NCI-H1417 treated with DMSO at 0.1 percent for 48 hours (cell line): ENCODE results near the gene PLIN3.
A peak's percentile ranks its signal among the peaks of the same experiment; 100 is the strongest.
"Not testable (repeated sequence)": the region's sequence is repeated elsewhere in the genome, so short reads cannot be mapped to it uniquely, and the experiment has no call there.

ENCODE experiments used
- DNase-seq: peaks from one replicate; lab custom pipeline; 2025; lab: John Stamatoyannopoulos, UW

PLIN3 gene

GRCh38 chr19:4891066-4891465 lies 23.6 kb upstream of the PLIN3 start:
- no peak for DNase-seq

DNA sequence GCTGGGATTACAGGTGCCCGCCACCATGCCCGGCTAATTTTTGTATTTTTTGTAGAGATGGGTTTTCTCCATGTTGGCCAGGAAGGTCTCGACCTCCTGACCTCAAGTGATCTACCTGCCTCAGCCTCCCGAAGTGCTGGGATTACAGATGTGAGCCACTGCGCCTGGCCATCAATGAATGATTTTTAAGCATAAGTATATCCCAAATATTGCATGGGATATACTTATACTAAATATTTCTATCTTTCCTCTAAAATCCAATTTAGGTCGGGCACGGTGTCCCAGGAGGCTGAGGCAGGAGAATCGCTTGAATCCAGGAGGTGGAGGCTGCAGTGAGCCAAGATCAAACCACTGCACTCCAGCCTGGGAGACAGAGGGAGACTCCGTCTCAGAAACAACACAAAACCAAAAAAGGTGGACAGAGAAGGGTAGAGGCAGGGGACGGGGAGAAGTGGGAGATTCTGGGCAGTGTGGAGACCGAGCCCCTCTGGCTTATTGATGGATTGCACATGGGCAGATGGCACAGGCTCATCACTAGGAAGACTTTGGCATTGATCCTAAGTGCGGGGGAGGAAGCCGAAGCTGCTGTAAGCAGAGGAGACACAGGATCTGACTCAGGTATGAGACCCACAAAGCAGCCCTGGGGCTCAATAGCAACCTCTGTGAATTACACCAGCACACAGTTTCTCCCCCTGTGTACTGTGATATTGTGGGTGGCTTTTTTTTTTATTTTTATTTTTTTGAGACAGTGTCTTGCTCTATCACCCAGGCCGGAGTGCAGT lies 21.8 kb upstream of the PLIN3 start:
- DNase-seq, result no peak

DNA sequence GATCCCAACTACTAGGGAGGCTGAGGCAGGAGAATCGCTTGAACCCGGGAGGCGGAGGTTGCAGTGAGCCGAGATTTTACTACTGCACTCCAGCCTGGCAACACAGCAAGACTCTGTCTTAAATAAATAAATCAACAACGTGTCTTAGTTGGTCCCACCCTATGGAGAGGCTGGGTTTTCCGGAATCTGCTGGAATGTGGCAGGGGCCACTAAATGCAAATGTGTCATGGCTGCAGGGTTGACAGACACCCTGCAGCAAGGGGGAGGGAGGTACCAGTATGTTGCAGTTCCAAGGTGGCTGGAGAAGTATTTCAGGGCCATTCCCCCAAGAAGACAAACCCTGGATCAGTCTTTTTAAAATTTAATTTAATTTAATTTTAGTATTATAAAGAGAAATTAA lies 20.3 kb upstream of the PLIN3 start:
- not testable (repeated sequence) for DNase-seq

DNA sequence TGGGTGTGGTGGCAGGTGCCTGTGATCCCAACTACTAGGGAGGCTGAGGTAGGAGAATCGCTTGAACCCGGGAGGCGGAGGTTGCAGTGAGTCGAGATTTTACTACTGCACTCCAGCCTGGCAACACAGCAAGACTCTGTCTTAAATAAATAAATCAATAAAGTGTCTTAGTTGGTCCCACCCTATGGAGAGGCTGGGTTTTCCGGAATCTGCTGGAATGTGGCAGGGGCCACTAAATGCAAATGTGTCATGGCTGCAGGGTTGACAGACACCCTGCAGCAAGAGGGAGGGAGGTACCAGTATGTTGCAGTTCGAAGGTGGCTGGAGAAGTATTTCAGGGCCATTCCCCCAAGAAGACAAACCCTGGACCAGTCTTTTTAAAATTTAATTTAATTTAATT lies 17.5 kb upstream of the PLIN3 start:
- not testable (repeated sequence) for DNase-seq

- not testable (repeated sequence) for DNase-seq
These were observed 15.4 kb upstream of the PLIN3 start for GRCh38 chr19:4882874-4883273.

GRCh38 chr19:4879041-4879440 lies 11.6 kb upstream of the PLIN3 start:
- no peak for DNase-seq

- DNase-seq, result no peak
These were observed 11.1 kb upstream of the PLIN3 start for GRCh38 chr19:4878491-4878968.

DNA sequence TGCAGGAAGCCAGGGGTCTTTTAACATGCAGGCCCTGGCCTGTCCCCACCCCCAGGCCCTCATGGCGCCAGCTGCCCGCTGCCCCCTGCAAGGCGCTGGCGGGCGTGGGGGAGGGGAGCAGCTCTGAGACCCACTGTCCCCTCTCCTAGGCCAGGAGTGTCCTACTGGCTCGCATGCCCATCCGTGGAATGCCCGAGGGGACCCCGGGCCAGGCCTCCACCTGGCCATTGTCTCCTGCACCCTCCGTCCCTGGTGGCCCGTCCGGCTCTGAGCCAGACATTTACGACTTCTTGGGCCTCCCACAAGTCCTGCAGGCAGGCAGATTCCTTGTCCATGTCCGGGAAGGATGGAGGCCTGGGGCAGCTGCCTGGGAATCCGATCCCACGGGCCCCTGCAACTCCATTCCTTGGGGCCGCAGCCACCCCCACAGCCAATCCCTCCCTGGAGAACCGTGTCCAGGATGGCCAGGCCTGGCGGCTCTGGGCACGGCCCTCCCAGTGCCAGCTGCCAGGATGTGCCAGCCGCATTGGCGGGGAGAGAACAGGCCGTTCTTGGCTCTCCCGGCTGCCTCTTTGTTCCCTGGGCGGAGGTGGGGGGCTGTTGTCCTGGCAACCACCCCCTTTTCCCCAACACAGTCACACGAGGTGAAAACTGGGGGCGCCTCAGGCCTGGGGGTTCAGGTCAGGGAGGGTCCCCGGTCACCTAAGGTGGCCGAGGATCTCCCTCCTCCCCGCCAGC lies 10.5 kb upstream of the PLIN3 start:
- no peak for DNase-seq

DNA sequence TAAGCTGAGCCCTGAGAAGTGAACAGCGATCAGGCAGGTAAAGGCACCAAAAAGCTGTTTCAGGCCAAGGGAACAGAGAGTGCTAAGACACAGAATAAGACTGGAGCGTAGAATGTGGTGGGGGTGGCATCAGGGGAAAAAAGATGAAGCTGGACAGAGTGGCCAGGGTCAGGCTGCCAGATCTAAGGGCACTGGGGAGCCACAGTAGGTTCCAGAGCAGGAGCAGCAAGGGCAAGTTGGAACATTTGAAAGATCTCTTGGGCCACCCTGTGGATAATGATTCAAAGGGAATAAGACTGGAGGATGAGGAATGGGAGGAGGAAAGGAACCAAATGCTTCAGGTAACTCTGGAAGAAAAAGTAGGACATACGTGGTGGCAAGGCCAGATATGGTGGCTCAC lies 6.5 kb upstream of the PLIN3 start:
- DNase-seq, result no peak

DNA sequence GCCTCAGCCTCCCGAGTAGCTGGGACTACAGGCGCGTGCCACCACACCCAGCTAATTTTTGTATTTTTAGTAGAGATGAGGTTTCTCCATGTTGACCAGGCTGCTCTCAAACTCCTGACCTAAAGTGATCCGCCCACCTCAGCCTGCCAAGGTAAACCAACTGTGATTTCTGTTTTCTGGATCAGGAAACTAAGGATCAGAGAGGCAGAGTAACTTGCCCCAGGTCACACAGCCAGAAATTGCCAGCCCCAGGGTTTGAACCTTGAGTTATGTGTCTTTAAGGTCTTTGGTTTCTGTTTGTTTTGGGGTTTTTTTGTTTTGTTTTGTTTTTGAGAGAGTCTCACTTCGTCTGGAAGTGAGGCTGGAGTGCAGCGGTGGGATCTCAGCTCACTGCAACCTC lies 4.2 kb upstream of the PLIN3 start:
- DNase-seq, result no peak

- no peak for DNase-seq
These were observed 2.7 kb upstream of the PLIN3 start for GRCh38 chr19:4870025-4870700.

DNA sequence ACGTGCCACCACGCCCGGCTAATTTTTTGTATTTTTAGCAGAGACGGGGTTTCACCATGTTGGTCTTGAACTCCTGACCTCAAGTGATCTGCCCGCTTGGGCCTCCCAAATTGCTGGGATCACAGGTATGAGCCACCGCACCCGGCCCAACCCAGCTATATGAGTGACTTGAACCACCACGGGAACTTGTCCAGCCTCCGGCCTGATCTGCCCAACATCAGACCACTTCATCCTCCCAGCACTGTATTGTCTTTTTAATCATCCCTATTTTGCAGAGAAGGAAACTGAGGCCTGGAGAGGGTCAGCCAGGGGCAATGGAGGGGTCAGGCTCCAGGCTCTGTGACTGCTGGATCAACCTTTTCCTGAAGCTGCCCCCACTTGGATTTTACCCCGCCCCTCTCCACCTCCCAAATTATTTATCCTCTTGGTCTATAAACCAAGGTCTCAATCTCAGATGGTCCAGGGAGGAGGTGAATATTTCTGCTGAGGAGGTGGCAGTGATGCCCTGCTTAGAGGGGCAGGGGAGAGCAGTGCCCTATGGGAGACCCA lies 893 bp upstream of the PLIN3 start:
- DNase-seq, result no peak

GRCh38 chr19:4866595-4867424 lies 657 bp downstream of the PLIN3 start:
- no peak for DNase-seq

DNA sequence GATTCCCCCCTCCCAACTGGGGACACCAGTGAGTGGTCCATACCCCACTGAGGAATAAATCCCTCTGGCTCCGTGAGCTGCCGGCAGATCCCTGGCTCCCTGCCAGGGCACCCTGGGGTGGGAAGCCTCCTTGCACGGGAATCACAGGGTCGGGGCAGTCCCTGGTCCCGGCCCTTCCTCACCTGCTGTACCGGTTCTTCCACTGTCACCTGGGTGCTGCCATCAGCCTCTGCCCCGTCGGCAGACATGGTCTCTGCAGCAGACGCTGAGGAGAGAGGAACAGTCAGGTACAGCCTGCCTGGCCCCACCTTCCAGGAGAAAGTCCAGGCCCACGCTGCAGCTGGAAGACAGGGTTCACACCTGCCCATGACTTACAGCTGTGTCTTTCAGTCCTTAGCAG lies 6.3 kb downstream of the PLIN3 start:
- DNase-seq, result peak; percentile 53

DNA sequence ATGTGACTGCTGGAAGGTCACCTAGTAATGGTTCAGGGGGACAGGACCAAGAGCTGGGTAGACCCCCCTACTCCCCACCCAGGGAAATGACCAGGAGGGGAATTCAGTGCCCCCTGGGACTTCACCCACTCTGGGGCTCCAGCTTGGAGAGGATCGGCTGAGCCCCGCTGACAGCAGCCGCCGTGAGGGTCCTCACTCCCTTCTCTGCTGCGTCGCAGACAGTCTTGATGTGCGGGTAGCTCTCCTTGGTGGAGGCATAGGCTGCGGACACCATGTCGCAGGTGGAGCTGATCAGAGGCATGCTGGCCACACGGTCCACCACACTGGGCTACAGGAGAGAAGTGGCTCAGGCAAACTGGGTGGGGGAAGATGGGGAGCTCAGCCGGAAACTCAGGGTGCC lies 7.8 kb downstream of the PLIN3 start:
- no peak for DNase-seq

DNA sequence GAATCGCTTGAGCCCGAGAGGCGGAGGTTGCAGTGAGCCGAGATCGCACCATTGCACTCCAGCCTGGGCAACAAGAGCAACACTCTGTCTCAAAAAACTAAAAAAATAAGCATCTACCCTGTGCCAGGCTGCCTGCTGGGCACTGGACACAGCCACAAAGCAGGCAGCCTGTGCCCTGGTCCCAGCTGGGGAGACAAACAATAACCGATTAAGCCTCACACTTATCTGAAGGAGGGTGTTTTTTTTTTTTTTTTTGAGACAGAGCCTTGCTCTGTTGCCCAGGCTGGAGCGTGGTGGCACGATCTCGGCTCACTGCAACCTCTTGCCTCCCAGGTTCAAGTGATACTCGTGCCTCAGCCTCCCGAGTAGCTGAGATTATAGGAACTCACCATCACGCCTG lies 11.0 kb downstream of the PLIN3 start:
- not testable (repeated sequence) for DNase-seq

GRCh38 chr19:4853506-4853905 lies 14.0 kb downstream of the PLIN3 start:
- not testable (repeated sequence) for DNase-seq

DNA sequence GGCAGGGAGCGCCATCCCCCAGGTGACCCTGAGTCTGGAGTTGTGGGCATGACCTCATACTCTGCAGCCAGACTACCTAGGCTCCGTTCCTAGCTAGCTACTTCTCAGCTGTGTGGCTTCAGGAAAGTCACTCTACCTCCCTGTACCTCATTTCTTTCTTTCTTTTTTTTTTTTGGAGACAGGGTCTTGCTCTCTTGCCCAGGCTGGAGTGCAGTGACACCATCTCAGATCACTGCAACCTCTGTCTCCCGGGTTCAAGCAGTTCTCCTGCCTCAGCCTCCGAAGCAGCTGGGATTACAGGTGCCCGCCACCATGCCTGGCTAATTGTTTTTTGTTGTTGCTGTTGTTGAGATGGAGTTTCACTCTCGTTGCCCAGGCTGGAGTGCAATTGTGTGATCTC lies 15.0 kb downstream of the PLIN3 start:
- DNase-seq, result no peak

- no peak for DNase-seq
These were observed 15.7 kb downstream of the PLIN3 start for GRCh38 chr19:4851551-4852290.

GRCh38 chr19:4849019-4849418 lies 18.4 kb downstream of the PLIN3 start:
- no peak for DNase-seq
